Thyroid gland (tissue), 4 donors: ENCODE data around the gene EXOC4.

Source experiments
- CTCF ChIP-seq, 6 experiments: fragments of 200-600 bp in 3 of 6; fragments of 450-650 bp in 3 of 6; sonication (generic) in 3 of 6; IDR thresholded peaks; one replicate each; pipeline ENCODE4 v1.5.1; 2016 to 2019; ENCODE audit warnings: antibody characterized with exemption in 6 of 6, mild to moderate bottlenecking in 2 of 6, inconsistent platforms in 1 of 6, moderate library complexity in 1 of 6
- POLR2A ChIP-seq, 2 donors: fragments of 450-650 bp; IDR thresholded peaks; one replicate each; pipeline ENCODE4 v1.6.1; 2017; ENCODE audit warnings: antibody characterized with exemption in 2 of 2, mild to moderate bottlenecking in 2 of 2, moderate library complexity in 1 of 2

DNA sequence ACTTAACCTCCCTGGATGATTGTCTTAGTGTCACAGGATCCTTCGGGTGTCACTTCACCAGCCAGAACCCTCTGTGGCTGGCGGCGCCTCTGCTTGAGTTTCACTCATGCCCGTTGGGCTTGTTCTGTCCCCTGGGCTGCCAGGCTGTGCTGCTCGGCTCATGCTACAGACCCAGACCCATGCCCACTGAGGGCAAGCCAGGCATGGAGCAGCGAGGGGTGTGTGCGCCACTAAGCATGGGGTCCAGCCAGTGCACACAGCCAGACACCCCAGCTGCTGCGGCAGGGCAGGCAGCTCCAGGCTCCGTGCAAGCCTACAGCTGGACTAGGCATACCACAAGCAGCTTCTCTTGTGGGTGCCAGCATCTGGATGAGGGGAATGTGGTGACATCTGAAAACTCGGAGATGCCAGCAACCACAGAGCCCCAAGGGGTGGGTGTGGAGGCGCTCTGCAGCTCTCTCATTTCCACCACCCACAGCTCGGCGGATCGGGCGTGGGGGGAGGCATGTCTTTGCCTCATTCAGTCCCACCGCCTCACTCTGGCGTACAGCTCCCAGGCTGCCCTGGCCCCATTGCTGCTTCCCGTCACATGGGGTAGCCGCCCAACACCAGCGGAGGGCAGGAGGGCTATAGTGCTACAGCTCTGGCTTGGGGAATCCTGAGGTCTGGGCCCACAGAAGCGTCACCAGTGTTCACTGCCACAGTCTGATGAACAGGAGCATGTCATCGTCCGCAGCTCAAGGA is 604.7 kb downstream of the EXOC4 start:
- TF ChIP-seq POLR2A (IDR thresholded peaks at IDR 0.05): no peak
- no peak for TF ChIP-seq CTCF (IDR thresholded peaks at IDR 0.05)
